ENCODE measurements around the gene TAF11. TPM values are rescaled to one million over a fixed set of nuclear protein-coding genes. Genes with fewer than 3 reads are reported as not detected.

The TAF11 gene
- total RNA-seq, 1 experiment from 2014 or later, result 49.4 TPM

DNA sequence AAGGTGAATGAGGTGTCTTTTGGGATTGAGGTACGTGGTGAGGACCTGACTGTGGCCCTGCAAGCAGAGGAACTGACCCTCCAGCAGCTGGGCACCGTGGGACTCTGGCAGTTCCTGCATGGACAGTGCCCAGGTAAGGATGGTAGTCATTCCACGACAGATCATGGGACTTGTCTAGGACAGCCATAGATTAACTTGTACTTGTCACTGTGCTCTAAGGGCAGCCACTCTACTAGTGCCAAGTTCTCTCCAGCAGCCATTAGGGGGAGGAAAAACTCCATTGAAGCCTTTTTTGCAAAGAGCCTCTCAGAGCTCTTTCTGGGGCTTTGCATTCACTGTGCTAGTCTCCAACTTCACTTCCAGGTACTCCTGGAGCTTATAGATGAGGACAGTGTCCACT, 20.4 kb downstream of the TAF11 start:
- Histone ChIP-seq H3K79me2 (ENCODE audit: insufficient read depth, low read length) (no peaks in the 10 kb centered on the region), H3K9ac (ENCODE audit: extremely low read depth, insufficient read length, low read length) (no peak overlapping the region), H3K4ac (ENCODE audit: low read depth, low read length) (no peak overlapping the region), H3K27ac (ENCODE audit: insufficient read length, low read depth, low read length) (no peak overlapping the region), H4K20me1 (ENCODE audit: control insufficient read depth, insufficient read depth, insufficient read length) (no peaks in the 10 kb centered on the region), H3K23ac (ENCODE audit: insufficient read length, low read depth, low read length) (no peak overlapping the region), H3K79me1 (ENCODE audit: insufficient read depth, low read depth, low read length, poor library complexity, severe bottlenecking) (no peaks in the 10 kb centered on the region), H4K91ac (ENCODE audit: insufficient read length, low read depth, low read length) (no peak overlapping the region), H3T11ph (ENCODE audit: low read length) (no peak overlapping the region), H3K4me2 (ENCODE audit: insufficient read depth, insufficient read length, low read length) (no peak overlapping the region), H3K27me3 (ENCODE audit: insufficient read depth, low read length) (no peaks in the 10 kb centered on the region), H2AFZ (ENCODE audit: low read length) (no peak overlapping the region), H3K56ac (ENCODE audit: insufficient read length, low read depth, low read length) (no peak overlapping the region), H2BK12ac (ENCODE audit: insufficient read length, low read depth, low read length) (no peak overlapping the region), H2BK120ac (ENCODE audit: low read depth, low read length, poor library complexity, severe bottlenecking) (no peak overlapping the region), H3K14ac (ENCODE audit: insufficient read depth, low read length) (no peak overlapping the region), H2BK5ac (ENCODE audit: insufficient read length, low read length) (no peak overlapping the region), H3K4me1 (ENCODE audit: insufficient read depth, low read length) (no peaks in the 10 kb centered on the region), H4K8ac (replicated peaks; ENCODE audit: insufficient read length, low read depth, low read length) (no peak overlapping the region), H2BK15ac (ENCODE audit: low read depth, low read length) (no peak overlapping the region), H2BK20ac (ENCODE audit: low read depth, low read length, poor library complexity, severe bottlenecking) (no peak overlapping the region), H3K18ac (ENCODE audit: insufficient read length, low read depth, low read length) (no peak overlapping the region), H3K23me2 (ENCODE audit: insufficient read length, low read depth, low read length, poor library complexity, severe bottlenecking) (no peaks in the 10 kb centered on the region), H2AK5ac (ENCODE audit: insufficient read length, low read length) (no peak overlapping the region), H3K9me3 (ENCODE audit: control insufficient read depth, low read depth, low read length) (no peaks in the 10 kb centered on the region), H4K5ac (ENCODE audit: insufficient read length, low read depth, low read length) (no peak overlapping the region)
- H3K36me3 Mint-ChIP-seq (ENCODE audit: insufficient read depth in 1 of 3, low read depth in 3 of 3), result peaks cover 23 to 67% (median 62%) of the 10 kb centered on the region in 3 experiments
- no peaks in the 10 kb centered on the region for H3K4me1 Mint-ChIP-seq
- H3K27ac Mint-ChIP-seq, result peak overlapping the region in 1 of 3 experiments; percentile 64; a peak in 1 of 7 replicates
- TF ChIP-seq, protein P1, sequence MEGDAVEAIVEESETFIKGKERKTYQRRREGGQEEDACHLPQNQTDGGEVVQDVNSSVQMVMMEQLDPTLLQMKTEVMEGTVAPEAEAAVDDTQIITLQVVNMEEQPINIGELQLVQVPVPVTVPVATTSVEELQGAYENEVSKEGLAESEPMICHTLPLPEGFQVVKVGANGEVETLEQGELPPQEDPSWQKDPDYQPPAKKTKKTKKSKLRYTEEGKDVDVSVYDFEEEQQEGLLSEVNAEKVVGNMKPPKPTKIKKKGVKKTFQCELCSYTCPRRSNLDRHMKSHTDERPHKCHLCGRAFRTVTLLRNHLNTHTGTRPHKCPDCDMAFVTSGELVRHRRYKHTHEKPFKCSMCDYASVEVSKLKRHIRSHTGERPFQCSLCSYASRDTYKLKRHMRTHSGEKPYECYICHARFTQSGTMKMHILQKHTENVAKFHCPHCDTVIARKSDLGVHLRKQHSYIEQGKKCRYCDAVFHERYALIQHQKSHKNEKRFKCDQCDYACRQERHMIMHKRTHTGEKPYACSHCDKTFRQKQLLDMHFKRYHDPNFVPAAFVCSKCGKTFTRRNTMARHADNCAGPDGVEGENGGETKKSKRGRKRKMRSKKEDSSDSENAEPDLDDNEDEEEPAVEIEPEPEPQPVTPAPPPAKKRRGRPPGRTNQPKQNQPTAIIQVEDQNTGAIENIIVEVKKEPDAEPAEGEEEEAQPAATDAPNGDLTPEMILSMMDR (conservative IDR thresholded peaks at IDR 0.05), result peak; percentile 37; the same call in 2 of the 3 replicates
- H3K4me3 Mint-ChIP-seq, result no peak overlapping the region
- no CpG with 5 or more reads among the region's 3 CpGs for WGBS (ENCODE audit: extremely low coverage, insufficient read length, low lambda C conversion rate)
- no peak for DNase-seq
- no peaks in the 10 kb centered on the region for H3K27me3 Mint-ChIP-seq (ENCODE audit: low read depth)
- H3K9me3 Mint-ChIP-seq, result no peaks in the 10 kb centered on the region
